Activated naive CD4-positive, alpha-beta T cell treated with anti-CD3 and anti-CD28 coated beads, Interleukin-2, amount 10 ng/mL, durations not matched to agents 7 days and 5 days (primary cell): Measurements from ENCODE around the gene ZNF581.

Experiments used
- CTCF ChIA-PET: fragments of 350-600 bp; sonication (Branson Sonifier 250); formaldehyde crosslinking; loops from one replicate; lab custom pipeline; 2021; ENCODE audit warnings: antibody characterized with exemption; lab: Charles Lee
- DNase-seq: peaks from one replicate; pipeline ENCODE4 v3.0.0-alpha.2; 2020
- H3K27ac Mint-ChIP-seq: one replicate; pipeline ENCODE4 v1.8.0; 2021; ENCODE audit warnings: mild to moderate bottlenecking, moderate library complexity, mixed read lengths
- H3K27me3 Mint-ChIP-seq: one replicate; pipeline ENCODE4 v1.8.0; 2021; ENCODE audit warnings: mild to moderate bottlenecking, mixed read lengths
- H3K36me3 Mint-ChIP-seq: one replicate; pipeline ENCODE4 v1.8.0; 2021; ENCODE audit warnings: mixed read lengths
- H3K4me1 Mint-ChIP-seq: one replicate; pipeline ENCODE4 v1.8.0; 2021; ENCODE audit warnings: mixed read lengths
- H3K4me3 Mint-ChIP-seq: one replicate; pipeline ENCODE4 v1.8.0; 2021; ENCODE audit warnings: mild to moderate bottlenecking, moderate library complexity, mixed read lengths
- H3K9me3 Mint-ChIP-seq: one replicate; pipeline ENCODE4 v1.8.0; 2021; ENCODE audit warnings: mixed read lengths

Gene ZNF581, protein sequence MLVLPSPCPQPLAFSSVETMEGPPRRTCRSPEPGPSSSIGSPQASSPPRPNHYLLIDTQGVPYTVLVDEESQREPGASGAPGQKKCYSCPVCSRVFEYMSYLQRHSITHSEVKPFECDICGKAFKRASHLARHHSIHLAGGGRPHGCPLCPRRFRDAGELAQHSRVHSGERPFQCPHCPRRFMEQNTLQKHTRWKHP

DNA sequence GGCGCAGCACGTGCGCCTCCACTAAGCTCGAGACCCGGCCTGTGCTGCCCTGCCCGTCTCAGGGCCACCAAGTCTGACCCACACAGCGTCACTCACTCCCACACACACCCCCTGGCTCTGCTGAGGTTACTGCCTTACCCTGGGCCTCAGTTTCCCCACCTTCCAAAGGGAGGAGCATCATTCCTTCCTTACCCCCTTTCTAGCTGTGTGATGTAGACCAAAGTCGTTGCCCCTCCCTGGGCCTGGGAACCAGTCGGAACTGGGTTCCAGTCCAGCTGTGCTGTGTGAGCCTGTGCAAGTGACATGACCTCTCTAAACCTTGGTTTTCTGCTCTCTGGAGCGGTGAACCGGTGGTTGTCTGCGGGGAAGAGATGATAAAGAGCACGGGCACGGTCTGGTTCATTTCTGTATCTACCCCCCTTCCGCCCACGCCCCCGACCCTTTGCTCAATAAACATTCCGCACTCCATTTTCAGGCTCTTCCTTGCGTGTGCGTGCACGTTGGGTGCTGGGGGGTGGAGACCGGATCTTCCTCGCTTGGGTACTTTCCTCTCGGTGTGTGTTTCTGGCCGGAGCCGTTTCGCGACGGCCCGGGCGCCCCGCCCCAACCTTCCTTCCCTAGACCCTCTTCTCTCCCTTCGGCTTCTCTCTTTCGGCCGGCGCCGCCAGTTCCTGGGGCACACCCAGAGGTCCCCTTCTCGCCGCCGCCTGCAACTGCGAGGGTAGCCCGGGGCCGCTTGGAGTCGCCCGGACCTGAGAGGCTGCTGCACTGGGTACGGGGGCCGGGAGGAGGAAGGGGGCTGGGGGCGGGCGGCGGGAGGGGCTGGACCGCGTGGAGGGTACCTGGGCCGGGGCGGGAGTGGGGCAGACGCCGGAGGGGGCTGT is at the start of gene ZNF581:
Gene ZNF581 (plus strand): TSS at position 647 of the 884 bp plus-strand sequence. CDS start 923 bp downstream, outside the sequence.
- Mint-ChIP-seq H3K9me3 (no peaks in the 10 kb centered on the region), H3K27ac (peak within 1 kb of the TSS; percentile 93), H3K27me3 (no peaks in the 10 kb centered on the region), H3K4me1 (peaks cover 67% of the 10 kb centered on the region), H3K36me3 (peaks cover 13% of the 10 kb centered on the region), H3K4me3 (peak within 1 kb of the TSS; percentile 92)
- peak; percentile 84 for DNase-seq
- CTCF ChIA-PET = interaction anchor here (0.9 to 2.7 kb wide), 4 partner anchors 10 to 139 kb away, joined by 3 to 15 read pairs (median 3); no protein-coding TSS in a partner anchor

DNA sequence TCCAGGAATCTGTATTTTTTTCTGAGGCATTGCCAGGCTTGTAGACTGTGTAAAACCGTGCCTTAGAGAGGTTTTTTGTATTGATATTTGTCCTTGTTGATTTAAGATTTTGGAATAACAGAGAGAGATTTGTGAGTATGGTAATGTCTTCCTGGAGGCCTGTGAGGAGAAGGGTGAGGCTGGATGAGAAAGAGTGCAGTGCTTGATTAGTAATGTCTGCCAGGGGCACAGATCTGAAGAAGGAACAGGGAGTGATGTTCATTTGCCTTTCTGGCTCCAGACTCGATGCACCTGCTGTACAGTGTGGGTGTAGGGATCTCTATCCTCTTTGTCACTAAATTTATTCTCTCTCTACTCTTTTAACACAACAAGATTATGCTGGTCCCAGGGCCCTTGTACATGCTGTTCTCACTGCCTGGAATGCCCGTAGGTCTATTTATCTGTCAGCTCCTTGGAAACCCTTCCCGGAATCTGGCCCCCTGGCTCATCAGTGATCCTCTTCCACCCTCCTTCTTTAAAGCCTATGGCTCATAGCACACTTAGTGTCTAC is 48.4 kb upstream of the ZNF581 start:
- no peak overlapping the region for H3K27ac Mint-ChIP-seq
- no peak for DNase-seq
- CTCF ChIA-PET = interaction anchor here (0.8 kb wide), 1 partner anchor 11 kb away, joined by 3 read pairs; no protein-coding TSS in a partner anchor
- peaks cover 40% of the 10 kb centered on the region for H3K36me3 Mint-ChIP-seq
- H3K9me3 Mint-ChIP-seq = peaks cover 2% of the 10 kb centered on the region
- H3K4me1 Mint-ChIP-seq = peaks cover 11% of the 10 kb centered on the region
- H3K4me3 Mint-ChIP-seq = no peak overlapping the region
- H3K27me3 Mint-ChIP-seq = no peaks in the 10 kb centered on the region

DNA sequence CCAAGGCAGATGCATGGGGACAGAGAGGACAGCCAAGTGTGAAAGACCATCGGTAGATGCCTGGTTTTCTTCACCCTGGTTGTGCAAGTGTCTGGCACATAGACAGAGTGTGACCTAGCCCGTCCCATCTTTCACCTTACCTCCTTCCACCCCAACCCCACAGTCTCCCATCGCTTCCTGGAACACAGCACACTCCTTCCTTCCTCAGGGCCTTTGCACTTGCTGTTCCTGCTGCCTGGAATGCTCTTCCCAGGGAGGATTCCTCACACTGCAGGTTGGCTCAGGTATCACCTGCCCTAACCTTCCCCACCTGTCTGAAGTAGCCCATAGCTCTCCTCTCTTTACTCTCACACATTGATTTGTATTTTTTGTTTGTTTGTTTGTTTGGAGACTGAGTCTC is 47.1 kb upstream of the ZNF581 start:
- Mint-ChIP-seq H3K4me3 (no peak overlapping the region), H3K4me1 (peaks cover 17% of the 10 kb centered on the region), H3K9me3 (peaks cover 2% of the 10 kb centered on the region), H3K27me3 (no peaks in the 10 kb centered on the region), H3K27ac (no peak overlapping the region), H3K36me3 (peaks cover 40% of the 10 kb centered on the region)
- DNase-seq = no peak
- CTCF ChIA-PET = no interaction called here

DNA sequence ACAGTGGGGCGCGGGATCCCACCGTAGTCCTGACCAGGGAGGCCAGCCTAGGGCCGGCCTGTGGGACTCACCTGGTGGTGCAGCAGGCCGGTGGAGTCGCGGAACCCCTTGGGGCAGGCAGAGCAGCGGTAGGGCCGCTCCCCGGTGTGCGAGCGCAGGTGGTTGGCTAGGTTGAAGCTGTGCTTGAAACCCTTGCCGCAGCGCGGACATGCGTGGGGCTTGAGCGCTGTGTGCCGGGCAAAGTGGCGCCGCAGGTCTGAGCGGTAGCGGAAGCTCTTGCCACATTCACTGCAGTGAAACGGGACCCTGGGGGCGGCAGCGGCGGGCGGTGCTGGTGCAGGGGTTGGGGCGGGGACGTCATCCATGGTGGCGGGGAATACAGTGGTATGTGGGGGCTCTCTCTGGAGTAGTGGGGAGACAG is 45.9 kb upstream of the ZNF581 start:
- CTCF ChIA-PET = no interaction called here
- Mint-ChIP-seq H3K9me3 (peaks cover 2% of the 10 kb centered on the region), H3K36me3 (peaks cover 40% of the 10 kb centered on the region), H3K27me3 (no peaks in the 10 kb centered on the region), H3K27ac (no peak overlapping the region), H3K4me3 (no peak overlapping the region), H3K4me1 (peaks cover 24% of the 10 kb centered on the region)
- no peak for DNase-seq

DNA sequence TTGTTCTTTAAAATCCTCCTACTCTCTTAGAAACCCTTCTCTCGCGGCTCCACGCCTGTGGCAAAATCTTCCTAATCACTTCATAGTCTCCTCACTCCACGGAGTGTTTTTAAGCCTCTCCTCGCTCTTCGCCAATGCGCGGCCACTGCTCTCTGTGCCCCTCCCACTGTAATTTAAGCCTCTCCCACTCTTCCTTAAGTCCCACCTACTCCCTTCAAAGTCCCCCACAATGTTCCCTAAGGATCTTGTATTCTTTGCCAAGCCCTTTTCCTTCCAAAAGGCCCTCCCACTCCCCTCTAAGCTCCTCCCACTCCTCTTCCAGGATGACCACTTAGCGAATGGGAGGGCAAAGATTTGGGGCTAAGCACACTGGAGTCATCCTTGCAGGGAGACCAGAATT is 45.4 kb upstream of the ZNF581 start:
- CTCF ChIA-PET = no interaction called here
- Mint-ChIP-seq H3K4me1 (peaks cover 25% of the 10 kb centered on the region), H3K9me3 (peaks cover 2% of the 10 kb centered on the region), H3K36me3 (peaks cover 41% of the 10 kb centered on the region), H3K4me3 (no peak overlapping the region), H3K27ac (no peak overlapping the region), H3K27me3 (no peaks in the 10 kb centered on the region)
- DNase-seq = no peak

DNA sequence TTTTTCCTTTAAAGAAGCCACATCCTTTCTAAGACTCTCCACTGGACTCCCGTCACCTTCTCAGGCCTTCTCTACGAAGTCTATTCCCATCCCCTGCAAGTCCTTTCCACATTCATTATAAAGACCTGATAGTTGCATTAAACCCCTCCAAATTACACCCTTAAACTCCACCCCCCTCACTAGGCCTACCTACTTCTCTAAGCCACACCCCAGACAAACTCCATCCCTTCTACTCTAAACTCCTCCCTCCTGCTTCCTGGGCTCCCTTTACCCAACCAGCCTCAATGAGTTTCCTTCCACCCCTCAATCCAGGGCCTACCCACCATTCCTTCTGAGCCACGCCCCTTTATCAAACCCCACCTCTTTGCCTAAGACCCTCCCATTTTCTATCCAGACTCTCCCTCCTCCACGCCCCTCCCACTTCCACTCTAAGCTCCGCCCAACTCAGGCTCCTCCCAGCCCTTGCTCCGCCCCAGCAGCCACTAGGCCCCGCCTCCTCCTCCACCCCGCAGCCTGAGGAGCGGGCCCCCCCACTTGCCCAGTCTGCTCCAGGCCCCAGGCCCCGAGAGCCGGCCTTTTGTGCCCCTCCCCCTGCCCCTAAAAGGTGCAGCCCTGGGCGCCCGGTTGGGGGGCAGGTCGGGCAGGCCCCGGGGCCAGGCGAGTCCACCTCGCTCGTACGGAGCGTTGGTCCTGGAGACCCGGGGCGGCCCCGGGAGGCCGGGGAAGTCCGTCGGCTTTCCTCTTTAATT is 44.6 kb upstream of the ZNF581 start:
- Mint-ChIP-seq H3K4me3 (peak overlapping the region; percentile 98), H3K27ac (peak overlapping the region; percentile 99), H3K9me3 (peaks cover 2% of the 10 kb centered on the region), H3K36me3 (peaks cover 45% of the 10 kb centered on the region), H3K27me3 (no peaks in the 10 kb centered on the region), H3K4me1 (peaks cover 33% of the 10 kb centered on the region)
- CTCF ChIA-PET = interaction anchor here (1.6 kb wide), 1 partner anchor 11 kb away, joined by 4 read pairs; no protein-coding TSS in a partner anchor
- peak; percentile 95 for DNase-seq

DNA sequence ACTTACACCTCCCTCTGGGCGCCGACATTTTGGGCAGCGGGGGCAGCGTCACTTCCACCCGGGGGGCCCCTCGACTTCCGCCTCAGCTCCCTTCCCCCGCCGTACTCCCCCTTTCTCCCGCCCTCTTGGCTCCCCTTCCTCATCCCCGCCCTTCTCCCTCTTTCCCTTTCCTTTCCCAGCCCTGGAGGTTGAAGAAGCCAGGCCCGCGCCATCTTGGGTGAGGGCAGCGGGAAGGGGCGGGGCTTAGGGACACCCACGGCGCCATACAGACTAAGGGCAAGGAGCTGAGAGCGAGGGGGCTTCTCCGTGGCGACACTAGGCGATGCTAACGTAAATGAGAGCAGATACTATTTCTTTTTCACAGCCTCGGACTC is 44.0 kb upstream of the ZNF581 start, which contains the start of gene FIZ1:
Gene FIZ1 (minus strand): TSS at position 50 of the 374 bp plus-strand sequence. CDS start 1,652 bp downstream, outside the sequence.
- DNase-seq = peak; percentile 97
- Mint-ChIP-seq H3K4me3 (peak within 1 kb of the TSS; percentile 98), H3K36me3 (peaks cover 45% of the 10 kb centered on the region), H3K4me1 (peaks cover 35% of the 10 kb centered on the region), H3K27me3 (no peaks in the 10 kb centered on the region), H3K9me3 (peaks cover 2% of the 10 kb centered on the region), H3K27ac (peak within 1 kb of the TSS; percentile 99)
- CTCF ChIA-PET = interaction anchor here (1.6 kb wide), 1 partner anchor 12 kb away, joined by 4 read pairs; no protein-coding TSS in a partner anchor

DNA sequence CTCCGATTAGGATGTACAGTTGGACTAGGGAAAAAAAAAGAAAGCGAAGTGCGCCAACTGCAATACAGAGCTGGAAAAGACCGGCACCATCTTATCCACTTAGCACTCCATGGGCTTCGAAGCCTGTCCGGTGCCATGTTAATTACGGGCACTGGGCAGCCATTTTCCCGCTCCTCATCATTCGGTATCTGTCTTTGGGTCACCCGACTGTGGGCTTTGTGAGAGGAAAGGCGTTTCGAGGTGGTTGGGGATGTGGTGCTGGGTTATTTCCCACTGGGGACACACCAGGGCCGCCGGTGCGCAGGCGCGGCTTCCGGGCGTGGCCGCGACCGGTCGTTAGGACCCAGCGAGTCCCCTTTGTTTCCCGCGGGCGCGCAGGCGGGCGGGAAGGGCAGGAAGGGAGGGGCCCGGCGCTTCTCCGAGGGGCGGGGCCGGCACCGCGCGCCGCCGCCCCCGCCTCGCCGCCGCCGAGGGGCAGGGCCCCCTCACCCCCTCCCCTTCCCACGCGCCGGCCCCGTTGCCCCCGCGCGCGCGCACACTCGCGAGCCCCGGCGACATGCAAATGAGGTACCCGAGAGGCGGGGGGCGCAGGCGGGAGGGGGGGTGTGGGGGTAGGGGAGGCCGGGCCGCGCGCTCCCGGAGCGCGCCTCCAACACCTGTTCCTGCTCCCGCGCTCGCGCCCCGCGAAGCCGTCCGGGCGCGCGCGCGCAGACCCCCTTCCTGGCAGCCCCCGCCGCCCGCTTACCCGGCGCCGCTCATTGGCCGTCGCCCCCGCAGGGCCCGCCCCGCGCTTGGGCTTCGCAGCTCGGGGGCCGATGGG is 43.4 kb upstream of the ZNF581 start, which contains the start of gene ZNF524:
Gene ZNF524 (plus strand): TSS at position 447 of the 820 bp plus-strand sequence. CDS start 1,825 bp downstream, outside the sequence.
- Mint-ChIP-seq H3K4me1 (peaks cover 38% of the 10 kb centered on the region), H3K27ac (peak within 1 kb of the TSS; percentile 99)

DNA sequence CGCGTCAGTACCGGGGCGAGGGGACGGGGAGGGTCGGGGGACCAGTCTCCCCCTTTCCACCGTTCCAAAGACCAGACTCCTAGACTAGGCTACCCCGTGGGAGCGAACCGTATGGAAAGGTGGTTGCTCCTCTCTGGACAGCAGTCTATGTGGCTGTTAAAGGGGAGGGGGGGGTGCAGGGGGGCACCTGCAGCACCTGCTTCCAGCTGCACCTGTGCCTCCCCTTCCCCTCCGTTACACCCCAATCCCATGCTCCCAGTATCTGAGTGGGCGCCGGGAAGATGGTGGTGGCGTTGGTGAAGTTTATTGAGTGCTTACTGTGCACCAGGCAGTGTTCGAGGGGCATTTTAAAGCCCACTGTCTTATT is 42.8 kb upstream of the ZNF581 start:
- peaks cover 37% of the 10 kb centered on the region for H3K36me3 Mint-ChIP-seq
- CTCF ChIA-PET = interaction anchor here (0.9 to 1.2 kb wide), 2 partner anchors 24 to 32 kb away, joined by 3 read pairs; partner anchors contain the start of gene ZNF784
- DNase-seq = no peak
- H3K4me3 Mint-ChIP-seq = peak overlapping the region; percentile 98
- H3K9me3 Mint-ChIP-seq = no peaks in the 10 kb centered on the region
- peak overlapping the region; percentile 89 for H3K27ac Mint-ChIP-seq
- no peaks in the 10 kb centered on the region for H3K27me3 Mint-ChIP-seq
- H3K4me1 Mint-ChIP-seq = peaks cover 38% of the 10 kb centered on the region

More for the DNA sequence above, 43.4 kb upstream of the ZNF581 start, which contains the start of gene ZNF524:
- no peaks in the 10 kb centered on the region for H3K27me3 Mint-ChIP-seq
- H3K4me3 Mint-ChIP-seq = peak within 1 kb of the TSS; percentile 98
- peaks cover 43% of the 10 kb centered on the region for H3K36me3 Mint-ChIP-seq
- peaks cover under 1% of the 10 kb centered on the region for H3K9me3 Mint-ChIP-seq
- CTCF ChIA-PET = interaction anchor here (0.9 to 1.6 kb wide), 2 partner anchors 12 to 24 kb away, joined by 3 to 4 read pairs; partner anchors contain the start of gene ZNF784
- peak; percentile 88 for DNase-seq

DNA sequence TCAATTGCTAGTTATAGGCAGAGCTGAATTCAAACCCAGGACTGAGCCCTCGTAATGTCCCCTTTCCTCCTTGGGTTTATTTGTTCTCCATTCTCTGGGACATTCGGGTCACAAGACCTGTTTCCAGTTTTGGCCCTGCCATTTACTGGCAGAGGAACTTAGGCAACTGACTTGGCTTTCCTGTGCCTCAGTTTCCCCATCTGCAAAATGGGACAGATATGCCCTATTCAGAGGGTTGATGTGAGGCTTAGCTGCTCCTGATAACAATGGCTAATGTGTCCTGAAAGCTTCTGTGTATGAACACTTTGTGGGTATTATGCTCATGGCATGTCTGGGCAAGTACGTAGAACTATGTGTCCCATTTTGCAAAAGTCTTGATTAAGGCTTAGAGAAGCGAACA is 42.4 kb upstream of the ZNF581 start:
- H3K27me3 Mint-ChIP-seq = no peaks in the 10 kb centered on the region
- H3K9me3 Mint-ChIP-seq = no peaks in the 10 kb centered on the region
- peaks cover 33% of the 10 kb centered on the region for H3K36me3 Mint-ChIP-seq
- H3K4me3 Mint-ChIP-seq = peak overlapping the region; percentile 98
- no peak for DNase-seq
- peak overlapping the region; percentile 89 for H3K27ac Mint-ChIP-seq
- CTCF ChIA-PET = interaction anchor here (0.9 to 1.2 kb wide), 2 partner anchors 23 to 31 kb away, joined by 3 read pairs; partner anchors contain the start of gene ZNF784
- peaks cover 41% of the 10 kb centered on the region for H3K4me1 Mint-ChIP-seq

DNA sequence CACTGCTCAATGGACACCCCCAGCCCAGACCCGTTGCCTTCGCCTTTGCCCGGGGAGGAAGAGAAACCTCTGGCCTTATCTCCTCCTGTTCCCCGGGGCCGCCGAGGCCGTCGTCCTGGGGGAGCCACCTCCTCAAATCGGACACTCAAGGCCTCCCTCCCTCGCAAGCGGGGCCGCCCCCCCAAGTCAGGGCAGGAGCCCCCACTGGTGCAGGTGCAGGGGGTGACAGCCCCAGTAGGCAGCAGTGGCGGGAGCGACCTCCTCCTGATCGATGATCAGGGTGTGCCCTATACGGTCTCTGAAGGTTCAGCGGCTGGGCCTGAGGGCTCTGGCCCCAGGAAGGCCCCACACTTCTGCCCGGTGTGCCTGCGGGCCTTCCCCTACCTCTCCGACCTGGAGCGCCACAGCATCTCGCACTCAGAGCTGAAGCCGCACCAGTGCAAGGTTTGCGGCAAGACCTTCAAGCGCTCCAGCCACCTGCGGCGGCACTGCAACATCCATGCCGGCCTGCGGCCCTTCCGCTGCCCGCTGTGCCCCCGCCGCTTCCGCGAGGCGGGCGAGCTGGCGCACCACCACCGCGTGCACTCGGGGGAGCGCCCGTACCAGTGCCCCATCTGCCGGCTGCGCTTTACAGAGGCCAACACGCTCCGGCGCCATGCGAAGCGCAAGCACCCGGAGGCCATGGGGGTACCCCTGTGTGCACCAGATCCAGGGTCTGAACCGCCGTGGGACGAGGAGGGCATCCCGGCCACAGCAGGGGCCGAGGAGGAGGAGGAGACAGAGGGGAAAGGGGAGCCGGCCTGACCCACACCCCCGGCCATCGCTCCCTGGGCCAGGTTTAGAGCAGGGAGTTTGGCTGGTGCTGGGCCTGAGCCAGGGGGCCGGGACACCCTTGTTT is 41.1 kb upstream of the ZNF581 start:
- CTCF ChIA-PET = interaction anchor here (1.2 kb wide), 1 partner anchor 30 kb away, joined by 3 read pairs; no protein-coding TSS in a partner anchor
- peak overlapping the region; percentile 98 for H3K4me3 Mint-ChIP-seq
- no peaks in the 10 kb centered on the region for H3K9me3 Mint-ChIP-seq
- H3K36me3 Mint-ChIP-seq = peaks cover 31% of the 10 kb centered on the region
- H3K27ac Mint-ChIP-seq = peak overlapping the region; percentile 89
- H3K4me1 Mint-ChIP-seq = peaks cover 51% of the 10 kb centered on the region
- no peaks in the 10 kb centered on the region for H3K27me3 Mint-ChIP-seq
- no peak for DNase-seq

DNA sequence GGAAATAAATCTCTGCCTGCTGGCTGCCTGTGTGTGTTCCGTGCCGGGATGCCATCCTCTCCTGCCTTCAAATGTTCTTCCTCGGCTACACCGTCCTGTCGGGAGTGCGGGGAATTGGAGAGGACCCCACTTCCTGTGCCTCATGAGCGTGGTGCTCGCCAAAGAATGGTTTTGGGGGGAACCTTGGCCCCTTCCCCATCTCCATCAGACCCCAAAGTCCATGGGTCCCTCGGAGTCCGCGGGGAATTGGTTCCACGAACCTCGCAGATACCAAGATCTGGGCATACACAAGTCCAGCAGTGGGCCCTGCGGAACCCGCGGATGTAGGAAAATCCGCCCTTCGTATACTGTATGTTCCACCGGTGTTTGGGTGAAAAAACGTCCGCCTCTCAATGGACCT is 40.3 kb upstream of the ZNF581 start:
- H3K36me3 Mint-ChIP-seq = peaks cover 32% of the 10 kb centered on the region
- CTCF ChIA-PET = interaction anchor here (1.5 kb wide), 1 partner anchor 22 kb away, joined by 3 read pairs; the partner anchor contains the start of gene ZNF784
- no peaks in the 10 kb centered on the region for H3K27me3 Mint-ChIP-seq
- H3K9me3 Mint-ChIP-seq = no peaks in the 10 kb centered on the region
- H3K4me1 Mint-ChIP-seq = peaks cover 58% of the 10 kb centered on the region
- H3K4me3 Mint-ChIP-seq = peak overlapping the region; percentile 41
- peak overlapping the region; percentile 71 for H3K27ac Mint-ChIP-seq
- no peak for DNase-seq
